SK-N-SH (cell line): Measurements from ENCODE around the gene ZAR1. TPM values are rescaled to one million over a fixed set of nuclear protein-coding genes. Genes with fewer than 3 reads are reported as not detected.
"Not testable (repeated sequence)": the region's sequence is repeated elsewhere in the genome, so short reads cannot be mapped to it uniquely, and the experiment has no call there.

ENCODE experiments used
- CTCF ChIA-PET: fragments of 300-600, 350-600 bp; formaldehyde crosslinking; extraction: SDS; loops from one replicate; lab custom pipeline; 2021; lab: Yijun Ruan, JAX
- POLR2A ChIA-PET: fragments of 350-600 bp; sonication (Branson Sonifier 250); formaldehyde crosslinking; extraction: SDS; loops from one replicate; lab custom pipeline; 2020; ENCODE audit warnings: antibody characterized with exemption, inconsistent platforms; lab: Yijun Ruan, JAX
- DNase-seq: peaks from one replicate; pipeline ENCODE4 v3.0.0; 2012
- H2AFZ ChIP-seq: fragments of 200-600 bp; sonication (generic); 2 replicates; pipeline ENCODE4 v1.8.1; 2016; ENCODE audit warnings: antibody characterized with exemption, mild to moderate bottlenecking, low read depth
- H3F3A ChIP-seq: fragments of 200-600 bp; sonication (generic); replicated peaks from 2 replicates; pipeline ENCODE3; 2016; ENCODE audit warnings: antibody characterized with exemption, mild to moderate bottlenecking; ENCODE audit not compliant: insufficient read depth
- H3K27ac ChIP-seq, 2 experiments: fragments of 200-500 bp in 1 of 2; fragments of 200-600 bp in 1 of 2; sonication (Bioruptor generic) in 1 of 2; sonication (generic), shearing (Covaris generic) in 1 of 2; 2 replicates each; pipeline versions ENCODE4 v1.5.1 to v1.6.1; 2014 to 2016; ENCODE audit warnings: low read depth in 2 of 2, inconsistent platforms in 1 of 2, low read length in 1 of 2, mild to moderate bottlenecking in 1 of 2, mixed read lengths in 1 of 2
- H3K27me3 ChIP-seq: fragments of 200-600 bp; sonication (generic), shearing (Covaris generic); 2 replicates; pipeline ENCODE4 v1.6.1; 2016; ENCODE audit warnings: mixed run types; ENCODE audit not compliant: insufficient read depth
- H3K36me3 ChIP-seq, 2 experiments: fragments of 200-500 bp in 1 of 2; fragments of 200-600 bp in 1 of 2; sonication (Bioruptor generic) in 1 of 2; sonication (generic) in 1 of 2; replicated peaks in 1 of 2; 2 replicates each; pipeline versions ENCODE3 to v1.5.1; 2014 to 2016; ENCODE audit warnings: low read length in 1 of 2, mild to moderate bottlenecking in 1 of 2; ENCODE audit not compliant: insufficient read depth in 2 of 2, control insufficient read depth in 1 of 2
- H3K4me1 ChIP-seq, 2 experiments: fragments of 200-500 bp in 1 of 2; fragments of 200-600 bp in 1 of 2; sonication (Bioruptor generic) in 1 of 2; sonication (generic), shearing (Covaris generic) in 1 of 2; 2 replicates each; pipeline versions ENCODE4 v1.5.1 to v1.6.1; 2014 to 2016; ENCODE audit warnings: low read depth in 1 of 2, low read length in 1 of 2, mixed run types in 1 of 2; ENCODE audit not compliant: insufficient read depth in 2 of 2, control insufficient read depth in 1 of 2
- H3K4me2 ChIP-seq: fragments of 200-600 bp; sonication (generic), shearing (Covaris generic); 2 replicates; pipeline ENCODE4 v1.6.1; 2017; ENCODE audit warnings: mixed run types
- H3K4me3 ChIP-seq, 2 experiments: fragments of 200-500 bp in 1 of 2; fragments of 200-600 bp in 1 of 2; sonication (Bioruptor generic) in 1 of 2; sonication (generic), shearing (Covaris generic) in 1 of 2; 2 replicates each; pipeline versions ENCODE4 v1.5.1 to v1.8.1; 2014 to 2016; ENCODE audit warnings: low read depth in 2 of 2, inconsistent platforms in 1 of 2, low read length in 1 of 2, mild to moderate bottlenecking in 1 of 2, mixed read lengths in 1 of 2, moderate library complexity in 1 of 2
- H3K79me2 ChIP-seq: fragments of 200-600 bp; sonication (generic); 2 replicates; pipeline ENCODE4 v1.8.1; 2017; ENCODE audit warnings: mild to moderate bottlenecking; ENCODE audit not compliant: insufficient read depth
- H3K9ac ChIP-seq: fragments of 200-600 bp; sonication (generic); 2 replicates; pipeline ENCODE4 v1.6.1; 2017; ENCODE audit warnings: mixed run types
- H3K9me2 ChIP-seq: fragments of 200-600 bp; sonication (generic); 2 replicates; pipeline ENCODE4 v1.6.1; 2017; ENCODE audit warnings: mixed run types
- H3K9me3 ChIP-seq: fragments of 200-600 bp; sonication (generic); 2 replicates; pipeline ENCODE4 v1.6.1; 2017; ENCODE audit warnings: mixed run types, mild to moderate bottlenecking, moderate library complexity
- H4K20me1 ChIP-seq: fragments of 200-600 bp; sonication (generic); 2 replicates; pipeline ENCODE4 v1.6.1; 2017; ENCODE audit warnings: mild to moderate bottlenecking, mixed run types; ENCODE audit not compliant: insufficient read depth
- CHD2 ChIP-seq: fragments of 150-350 bp; IDR thresholded peaks from 2 replicates; pipeline ENCODE4 v1.6.1; 2018; ENCODE audit warnings: low read length; ENCODE audit not compliant: partially characterized antibody
- ELF1 ChIP-seq: IDR thresholded peaks from 2 replicates; pipeline ENCODE4 v1.4.0; 2012
- FOXJ3 ChIP-seq: sonication (generic); formaldehyde crosslinking; IDR thresholded peaks from 2 replicates; pipeline ENCODE4 v1.5.1; 2020; ENCODE audit warnings: mild to moderate bottlenecking, missing genetic modification reagents
- GATA2 ChIP-seq: sonication (generic); formaldehyde crosslinking; IDR thresholded peaks from 2 replicates; pipeline ENCODE4 v1.5.0; 2020; ENCODE audit warnings: mild to moderate bottlenecking, missing genetic modification reagents
- MEF2A ChIP-seq: IDR thresholded peaks from 2 replicates; pipeline ENCODE4 v1.4.0; 2012; ENCODE audit warnings: low read depth, borderline replicate concordance
- MXI1 ChIP-seq: IDR thresholded peaks from 2 replicates; pipeline ENCODE4 v1.6.1; 2012; ENCODE audit warnings: mild to moderate bottlenecking, low read depth, low read length, improper control_type of control experiment
- NFIC ChIP-seq: IDR thresholded peaks from 2 replicates; pipeline ENCODE4 v1.4.0; 2012; ENCODE audit warnings: borderline replicate concordance
- RCOR1 ChIP-seq: fragments of 150-350 bp; IDR thresholded peaks from 2 replicates; pipeline ENCODE4 v1.6.1; 2017; ENCODE audit warnings: antibody characterized with exemption, low read length
- SIN3A ChIP-seq: IDR thresholded peaks from 2 replicates; pipeline ENCODE4 v1.6.1; 2012; ENCODE audit warnings: low read depth, mild to moderate bottlenecking, low read length, moderate library complexity, borderline replicate concordance
- TAF1 ChIP-seq: IDR thresholded peaks from 2 replicates; pipeline ENCODE4 v1.6.1; 2012; ENCODE audit warnings: low read depth, mild to moderate bottlenecking, low read length, moderate library complexity, borderline replicate concordance
- TCF12 ChIP-seq: IDR thresholded peaks from 2 replicates; pipeline ENCODE4 v1.4.0; 2012
- YY1 ChIP-seq: IDR thresholded peaks from 2 replicates; pipeline ENCODE4 v1.4.0; 2012; ENCODE audit warnings: low read depth, mild to moderate bottlenecking
- WGBS: methylation state at CpG from one replicate; pipeline ENCODE4 v1.1.6; 2017; ENCODE audit warnings: low lambda C conversion rate; 5-methylcytosine and 5-hydroxymethylcytosine counted together
- polyA plus RNA-seq, 3 experiments: library from polyadenylated mRNA; depleted of rRNA; stranded (reverse); fragments of >200 nt; gene quantifications; 2 replicates each; pipeline ENCODE4 v1.2.3, GENCODE V29; 2012
- TF ChIP-seq, protein P1 (sequence below): IDR thresholded peaks from 2 replicates; pipeline ENCODE4 v1.4.0; 2012; ENCODE audit warnings: low read depth
- TF ChIP-seq, protein P2 (sequence below): IDR thresholded peaks from 2 replicates; pipeline ENCODE4 v1.4.0; 2012; ENCODE audit warnings: low read depth, borderline replicate concordance
- TF ChIP-seq, protein P3 (sequence below): fragments of 150-350 bp; IDR thresholded peaks from 2 replicates; pipeline ENCODE4 v1.6.1; 2017; ENCODE audit warnings: antibody characterized with exemption, low read length, low read depth, borderline replicate concordance
- TF ChIP-seq, protein P4 (sequence below): IDR thresholded peaks from 2 replicates; pipeline ENCODE4; 2012
- TF ChIP-seq, protein P5 (sequence below): fragments of 200-600 bp; sonication (generic); IDR thresholded peaks from 2 replicates; pipeline ENCODE4 v1.6.1; 2017; ENCODE audit warnings: antibody characterized with exemption, mild to moderate bottlenecking, moderate library complexity

The ZAR1 gene, protein sequence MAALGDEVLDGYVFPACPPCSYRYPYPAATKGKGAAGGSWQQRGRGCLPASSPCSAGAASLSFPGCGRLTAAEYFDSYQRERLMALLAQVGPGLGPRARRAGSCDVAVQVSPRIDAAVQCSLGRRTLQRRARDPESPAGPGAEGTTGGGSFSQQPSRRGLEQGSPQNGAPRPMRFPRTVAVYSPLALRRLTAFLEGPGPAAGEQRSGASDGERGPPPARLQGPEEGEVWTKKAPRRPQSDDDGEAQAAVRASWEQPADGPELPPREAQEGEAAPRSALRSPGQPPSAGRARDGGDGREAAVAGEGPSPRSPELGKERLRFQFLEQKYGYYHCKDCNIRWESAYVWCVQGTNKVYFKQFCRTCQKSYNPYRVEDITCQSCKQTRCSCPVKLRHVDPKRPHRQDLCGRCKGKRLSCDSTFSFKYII
- polyA plus RNA-seq (2012; rRNA removed): not detected in 2 replicates
- polyA plus RNA-seq (2012; cell fraction: cytosol; rRNA removed): 0.01 and 0.03 TPM in 2 replicates
- polyA plus RNA-seq (2012; cell fraction: nucleus; rRNA removed): 0.20 and 0.48 TPM in 2 replicates

DNA sequence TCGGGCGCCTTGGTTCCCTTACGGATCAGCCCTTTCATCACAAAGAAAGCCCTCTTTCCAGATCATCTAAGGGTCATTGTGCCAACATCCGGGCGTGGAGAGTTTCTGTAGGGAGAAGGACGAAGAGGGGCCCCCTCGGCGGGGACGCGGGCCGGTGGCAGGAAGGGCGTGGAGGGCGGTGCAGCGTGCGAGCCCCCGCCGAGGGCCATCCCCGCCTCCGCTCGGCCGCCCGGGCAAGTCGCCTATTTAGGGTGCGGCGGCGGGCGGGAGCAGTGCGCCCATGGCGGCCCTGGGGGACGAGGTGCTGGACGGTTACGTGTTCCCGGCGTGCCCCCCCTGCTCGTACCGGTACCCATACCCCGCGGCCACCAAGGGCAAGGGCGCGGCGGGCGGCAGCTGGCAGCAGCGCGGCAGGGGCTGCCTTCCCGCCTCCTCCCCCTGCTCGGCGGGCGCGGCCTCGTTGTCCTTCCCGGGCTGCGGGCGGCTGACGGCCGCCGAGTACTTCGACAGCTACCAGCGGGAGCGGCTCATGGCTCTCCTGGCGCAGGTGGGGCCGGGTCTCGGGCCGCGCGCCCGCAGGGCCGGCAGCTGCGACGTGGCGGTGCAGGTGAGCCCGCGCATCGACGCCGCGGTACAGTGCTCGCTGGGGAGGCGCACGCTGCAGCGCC is at the start of gene ZAR1:
Gene ZAR1 (plus strand): TSS at position 241 of the 668 bp plus-strand sequence. CDS start 40 bp downstream, at position 281.
- 96% methylated on average over 22 of the region's 80 CpGs for WGBS
- Histone ChIP-seq H3K9ac (no peak within 1 kb of the TSS), H3K27ac (no peak within 1 kb of the TSS), H3K4me1 (no peaks in the 10 kb centered on the region; a peak in 1 of 4 replicates), H3K27me3 (no peaks in the 10 kb centered on the region), H2AFZ (no peak within 1 kb of the TSS), H3K79me2 (no peaks in the 10 kb centered on the region), H3K9me2 (no peaks in the 10 kb centered on the region), H3F3A (peaks cover 10% of the 10 kb centered on the region), H3K9me3 (no peaks in the 10 kb centered on the region), H3K4me3 (no peak within 1 kb of the TSS), H3K4me2 (no peak within 1 kb of the TSS), H4K20me1 (no peaks in the 10 kb centered on the region), H3K36me3 (peaks cover 3 to 9% of the 10 kb centered on the region in 2 experiments)
- no peak for TF ChIP-seq MXI1
- TF ChIP-seq, protein P1, sequence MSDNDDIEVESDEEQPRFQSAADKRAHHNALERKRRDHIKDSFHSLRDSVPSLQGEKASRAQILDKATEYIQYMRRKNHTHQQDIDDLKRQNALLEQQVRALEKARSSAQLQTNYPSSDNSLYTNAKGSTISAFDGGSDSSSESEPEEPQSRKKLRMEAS: no peak
- TF ChIP-seq, protein P2, sequence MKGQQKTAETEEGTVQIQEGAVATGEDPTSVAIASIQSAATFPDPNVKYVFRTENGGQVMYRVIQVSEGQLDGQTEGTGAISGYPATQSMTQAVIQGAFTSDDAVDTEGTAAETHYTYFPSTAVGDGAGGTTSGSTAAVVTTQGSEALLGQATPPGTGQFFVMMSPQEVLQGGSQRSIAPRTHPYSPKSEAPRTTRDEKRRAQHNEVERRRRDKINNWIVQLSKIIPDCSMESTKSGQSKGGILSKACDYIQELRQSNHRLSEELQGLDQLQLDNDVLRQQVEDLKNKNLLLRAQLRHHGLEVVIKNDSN: no peak
- TF ChIP-seq, protein P3, sequence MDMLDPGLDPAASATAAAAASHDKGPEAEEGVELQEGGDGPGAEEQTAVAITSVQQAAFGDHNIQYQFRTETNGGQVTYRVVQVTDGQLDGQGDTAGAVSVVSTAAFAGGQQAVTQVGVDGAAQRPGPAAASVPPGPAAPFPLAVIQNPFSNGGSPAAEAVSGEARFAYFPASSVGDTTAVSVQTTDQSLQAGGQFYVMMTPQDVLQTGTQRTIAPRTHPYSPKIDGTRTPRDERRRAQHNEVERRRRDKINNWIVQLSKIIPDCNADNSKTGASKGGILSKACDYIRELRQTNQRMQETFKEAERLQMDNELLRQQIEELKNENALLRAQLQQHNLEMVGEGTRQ: no peak
- TF ChIP-seq FOXJ3 (CRISPR knock-in tag): no peak
- TF ChIP-seq TCF12: no peak
- TF ChIP-seq YY1: no peak
- no peak for TF ChIP-seq SIN3A
- TF ChIP-seq, protein P4, sequence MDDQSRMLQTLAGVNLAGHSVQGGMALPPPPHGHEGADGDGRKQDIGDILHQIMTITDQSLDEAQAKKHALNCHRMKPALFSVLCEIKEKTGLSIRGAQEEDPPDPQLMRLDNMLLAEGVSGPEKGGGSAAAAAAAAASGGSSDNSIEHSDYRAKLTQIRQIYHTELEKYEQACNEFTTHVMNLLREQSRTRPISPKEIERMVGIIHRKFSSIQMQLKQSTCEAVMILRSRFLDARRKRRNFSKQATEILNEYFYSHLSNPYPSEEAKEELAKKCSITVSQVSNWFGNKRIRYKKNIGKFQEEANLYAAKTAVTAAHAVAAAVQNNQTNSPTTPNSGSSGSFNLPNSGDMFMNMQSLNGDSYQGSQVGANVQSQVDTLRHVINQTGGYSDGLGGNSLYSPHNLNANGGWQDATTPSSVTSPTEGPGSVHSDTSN: no peak
- no peak for TF ChIP-seq TAF1
- TF ChIP-seq ELF1: no peak
- TF ChIP-seq NFIC: no peak
- no peak for TF ChIP-seq GATA2 (CRISPR knock-in tag)
- no peak for TF ChIP-seq RCOR1
- no peak for TF ChIP-seq MEF2A
- TF ChIP-seq, protein P5, sequence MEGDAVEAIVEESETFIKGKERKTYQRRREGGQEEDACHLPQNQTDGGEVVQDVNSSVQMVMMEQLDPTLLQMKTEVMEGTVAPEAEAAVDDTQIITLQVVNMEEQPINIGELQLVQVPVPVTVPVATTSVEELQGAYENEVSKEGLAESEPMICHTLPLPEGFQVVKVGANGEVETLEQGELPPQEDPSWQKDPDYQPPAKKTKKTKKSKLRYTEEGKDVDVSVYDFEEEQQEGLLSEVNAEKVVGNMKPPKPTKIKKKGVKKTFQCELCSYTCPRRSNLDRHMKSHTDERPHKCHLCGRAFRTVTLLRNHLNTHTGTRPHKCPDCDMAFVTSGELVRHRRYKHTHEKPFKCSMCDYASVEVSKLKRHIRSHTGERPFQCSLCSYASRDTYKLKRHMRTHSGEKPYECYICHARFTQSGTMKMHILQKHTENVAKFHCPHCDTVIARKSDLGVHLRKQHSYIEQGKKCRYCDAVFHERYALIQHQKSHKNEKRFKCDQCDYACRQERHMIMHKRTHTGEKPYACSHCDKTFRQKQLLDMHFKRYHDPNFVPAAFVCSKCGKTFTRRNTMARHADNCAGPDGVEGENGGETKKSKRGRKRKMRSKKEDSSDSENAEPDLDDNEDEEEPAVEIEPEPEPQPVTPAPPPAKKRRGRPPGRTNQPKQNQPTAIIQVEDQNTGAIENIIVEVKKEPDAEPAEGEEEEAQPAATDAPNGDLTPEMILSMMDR: no peak
- TF ChIP-seq CHD2: no peak
- DNase-seq: no peak
- ChIA-PET POLR2A (no interaction called here), CTCF (interaction anchor here (7.9 kb wide), 1 partner anchor 56 kb away, joined by 40 read pairs; no protein-coding TSS in a partner anchor)

DNA sequence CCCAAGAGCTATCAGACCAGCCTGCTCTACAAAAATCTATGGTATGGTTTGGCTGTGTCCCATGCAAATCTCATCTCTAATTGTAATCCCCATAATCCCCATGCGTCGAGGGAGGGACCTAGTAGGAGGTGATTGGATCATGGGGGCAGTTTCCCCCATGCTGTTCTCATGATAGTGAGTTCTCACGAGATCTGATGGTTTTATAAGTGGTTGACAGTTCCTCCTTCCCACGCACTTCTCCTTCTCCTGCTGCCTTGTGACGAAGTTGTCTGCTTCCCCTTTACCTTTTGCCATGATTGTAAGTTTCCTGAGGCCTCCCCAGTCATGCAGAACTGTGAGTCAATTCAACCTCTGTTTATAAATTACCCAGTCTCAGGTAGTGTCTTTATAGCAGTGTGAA is 49.1 kb upstream of the ZAR1 start:
- DNase-seq, H3K79me2 ChIP-seq, H3K9me2 ChIP-seq, POLR2A ChIA-PET, H3F3A ChIP-seq, H4K20me1 ChIP-seq, H3K4me2 ChIP-seq, H3K36me3 ChIP-seq, H3K27me3 ChIP-seq, H3K9ac ChIP-seq, H3K27ac ChIP-seq, H2AFZ ChIP-seq, H3K4me1 ChIP-seq, H3K9me3 ChIP-seq, H3K4me3 ChIP-seq: not testable (repeated sequence)
- 81% methylated on average over 3 of the region's 5 CpGs for WGBS
- CTCF ChIA-PET: interaction anchor here (2.0 kb wide), 1 partner anchor 105 kb away, joined by 14 read pairs; no protein-coding TSS in a partner anchor
